GM23338 (cell line): ENCODE results near the gene VPS39. TPM values are rescaled to one million over a fixed set of nuclear protein-coding genes. Genes with fewer than 3 reads are reported as not detected.

Experiments used
- ATAC-seq: fragments of 200-7000 bp; cut with Tn5 transposase; 3 replicates; pipeline ENCODE4 v1.9.1; 2020
- DNase-seq: peaks from one replicate; pipeline ENCODE4 v3.0.0-alpha.2; 2015; ENCODE audit warnings: low spot score
- H2AFZ ChIP-seq: fragments of 200-600 bp; sonication (generic); 2 replicates; pipeline ENCODE4 v1.8.0; 2016; ENCODE audit warnings: antibody characterized with exemption, mild to moderate bottlenecking, moderate library complexity
- H3F3A ChIP-seq: fragments of 200-600 bp; sonication (generic); replicated peaks from 2 replicates; pipeline ENCODE4 v1.8.0; 2017; ENCODE audit warnings: antibody characterized with exemption, mixed run types, low read depth
- H3K27ac ChIP-seq: fragments of 200-600 bp; sonication (generic); 2 replicates; pipeline ENCODE4 v1.6.1; 2016; ENCODE audit warnings: low read depth
- H3K27me3 ChIP-seq: fragments of 200-600 bp; sonication (generic); 2 replicates; pipeline ENCODE4 v1.8.0; 2016; ENCODE audit warnings: mild to moderate bottlenecking, mixed run types, moderate library complexity; ENCODE audit not compliant: insufficient read depth
- H3K36me3 ChIP-seq: fragments of 200-600 bp; sonication (generic); 2 replicates; pipeline ENCODE4 v1.8.0; 2016; ENCODE audit warnings: mild to moderate bottlenecking; ENCODE audit not compliant: insufficient read depth
- H3K4me1 ChIP-seq: fragments of 200-600 bp; sonication (generic); 2 replicates; pipeline ENCODE4 v1.8.0; 2016; ENCODE audit warnings: mild to moderate bottlenecking, moderate library complexity; ENCODE audit not compliant: insufficient read depth
- H3K4me2 ChIP-seq: fragments of 200-600 bp; sonication (generic); 2 replicates; pipeline ENCODE4 v1.7.1; 2017; ENCODE audit warnings: mixed run types
- H3K4me3 ChIP-seq: fragments of 200-600 bp; sonication (generic); 2 replicates; pipeline ENCODE4 v1.6.1; 2016; ENCODE audit warnings: mixed run types
- H3K79me2 ChIP-seq: fragments of 200-600 bp; sonication (generic); replicated peaks from 2 replicates; pipeline ENCODE4 v1.8.0; 2017; ENCODE audit warnings: mild to moderate bottlenecking; ENCODE audit not compliant: insufficient read depth
- H3K9me2 ChIP-seq: fragments of 200-600 bp; sonication (generic); 2 replicates; pipeline ENCODE4 v1.8.0; 2017; ENCODE audit not compliant: insufficient read depth
- H4K20me1 ChIP-seq: fragments of 200-600 bp; sonication (generic); replicated peaks from 2 replicates; pipeline ENCODE4 v1.8.0; 2017; ENCODE audit warnings: mild to moderate bottlenecking; ENCODE audit not compliant: insufficient read depth
- H3K27ac Mint-ChIP-seq: 2 replicates; pipeline ENCODE4 v1.8.0; 2020; ENCODE audit warnings: inconsistent platforms, mild to moderate bottlenecking, moderate library complexity, mixed read lengths
- H3K27me3 Mint-ChIP-seq: 3 replicates; pipeline ENCODE4 v1.8.0; 2022; ENCODE audit warnings: low read depth, mild to moderate bottlenecking, moderate library complexity, mixed read lengths, inconsistent platforms; ENCODE audit not compliant: insufficient read depth, poor library complexity
- H3K36me3 Mint-ChIP-seq: 3 replicates; pipeline ENCODE4 v1.8.0; 2021; ENCODE audit warnings: low read depth, mild to moderate bottlenecking, inconsistent platforms, moderate library complexity, mixed read lengths
- H3K4me1 Mint-ChIP-seq: 3 replicates; pipeline ENCODE4 v1.8.0; 2020; ENCODE audit warnings: mild to moderate bottlenecking, inconsistent platforms, mixed read lengths
- H3K4me3 Mint-ChIP-seq: 3 replicates; pipeline ENCODE4 v1.8.0; 2021; ENCODE audit warnings: moderate library complexity, mild to moderate bottlenecking, inconsistent platforms, mixed read lengths
- H3K9me3 Mint-ChIP-seq: 3 replicates; pipeline ENCODE4 v1.8.0; 2020; ENCODE audit warnings: moderate library complexity, mild to moderate bottlenecking, inconsistent platforms, mixed read lengths
- CREB1 ChIP-seq: fragments of 250-450 bp; sonication (Bioruptor Pico); IDR thresholded peaks from 2 replicates; pipeline ENCODE4 v1.5.0; 2020; ENCODE audit warnings: low read depth, mild to moderate bottlenecking, moderate library complexity
- CTCF ChIP-seq, 2 experiments: fragments of 200-600 bp in 1 of 2; sonication (generic) in 1 of 2; conservative IDR thresholded peaks; 2 replicates each; pipeline versions ENCODE4 v1.5.1 to v1.6.1; 2016 to 2017; ENCODE audit warnings: antibody characterized with exemption in 2 of 2, low read depth in 2 of 2, mild to moderate bottlenecking in 2 of 2, moderate library complexity in 1 of 2
- ETS1 ChIP-seq: IDR thresholded peaks from 2 replicates; pipeline ENCODE4 v1.6.1; 2016; ENCODE audit warnings: antibody characterized with exemption
- EZH2 ChIP-seq: fragments of 200-600 bp; sonication (generic); IDR thresholded peaks from one replicate; pipeline ENCODE4 v1.8.0; 2017; ENCODE audit warnings: antibody characterized with exemption, mild to moderate bottlenecking, low read depth; ENCODE audit not compliant: unreplicated experiment
- EZH2phosphoT487 ChIP-seq: fragments of 200-600 bp; sonication (generic); IDR thresholded peaks from one replicate; pipeline ENCODE4 v1.8.1; 2018; ENCODE audit warnings: antibody characterized with exemption; ENCODE audit not compliant: unreplicated experiment
- JUNB ChIP-seq: IDR thresholded peaks from one replicate; pipeline ENCODE4 v1.6.1; 2016; ENCODE audit warnings: antibody characterized with exemption; ENCODE audit not compliant: unreplicated experiment
- NANOG ChIP-seq: IDR thresholded peaks from 2 replicates; pipeline ENCODE4 v1.6.1; 2016; ENCODE audit warnings: antibody characterized with exemption, borderline replicate concordance
- REST ChIP-seq: IDR thresholded peaks from one replicate; pipeline ENCODE4 v1.6.1; 2018; ENCODE audit warnings: antibody characterized with exemption; ENCODE audit not compliant: unreplicated experiment
- ZNF114 ChIP-seq: fragments of 250-450 bp; sonication (Bioruptor Pico); IDR thresholded peaks from 2 replicates; pipeline ENCODE4 v1.5.0; 2020; ENCODE audit warnings: mild to moderate bottlenecking, moderate library complexity
- ZNF331 ChIP-seq: fragments of 250-450 bp; sonication (Bioruptor Pico); IDR thresholded peaks from 2 replicates; pipeline ENCODE4 v1.5.0; 2020; ENCODE audit warnings: low read depth, mild to moderate bottlenecking, moderate library complexity
- polyA plus RNA-seq: library from polyadenylated mRNA; unstranded; fragments of >200 nt; fragmentation: Nextera tagmentation; extraction: Ambion mirVana; gene quantifications from 2 replicates; pipeline ENCODE4 v1.2.1, GENCODE V29; 2016
- total RNA-seq: library from RNA; depleted of rRNA; stranded (reverse); fragments of >200 nt; shearing (Covaris generic); gene quantifications from 2 replicates; pipeline ENCODE4 v1.2.3, GENCODE V29; 2014

The VPS39 gene
- total and polyA plus RNA-seq, 2 experiments from 2014 or later, result 14.9 to 45.1 TPM

GRCh38 chr15:42128476-42128875 is 79.6 kb downstream of the VPS39 start:
- Histone ChIP-seq H3K79me2 (no peaks in the 10 kb centered on the region), H3F3A (no peaks in the 10 kb centered on the region), H3K27me3 (no peaks in the 10 kb centered on the region), H3K4me2 (no peak overlapping the region), H3K27ac (no peak overlapping the region), H3K4me1 (no peaks in the 10 kb centered on the region; the same call in 1 of the 2 replicates), H4K20me1 (no peaks in the 10 kb centered on the region), H3K9me2 (no peaks in the 10 kb centered on the region), H3K4me3 (no peak overlapping the region), H2AFZ (no peak overlapping the region), H3K36me3 (no peaks in the 10 kb centered on the region)
- Mint-ChIP-seq H3K9me3 (no peaks in the 10 kb centered on the region), H3K36me3 (no peaks in the 10 kb centered on the region), H3K4me1 (peaks cover 7% of the 10 kb centered on the region; the same call in 2 of the 3 replicates), H3K27ac (no peak overlapping the region), H3K4me3 (no peak overlapping the region), H3K27me3 (peaks cover 7% of the 10 kb centered on the region)
- DNase-seq (no peak), ATAC-seq (no peak)
- TF ChIP-seq CREB1 (CRISPR knock-in tag), result no peak
- TF ChIP-seq EZH2phosphoT487, result no peak
- no peak for TF ChIP-seq REST
- TF ChIP-seq NANOG, result no peak
- no peak for TF ChIP-seq ETS1
- no peak for TF ChIP-seq ZNF331 (CRISPR knock-in tag)
- no peak for TF ChIP-seq EZH2
- no peak for TF ChIP-seq ZNF114 (CRISPR knock-in tag)

GRCh38 chr15:42123546-42123945 is 84.6 kb downstream of the VPS39 start:
- peaks cover 8% of the 10 kb centered on the region for H3K4me1 Mint-ChIP-seq
- no peak overlapping the region for H3K27ac Mint-ChIP-seq
- H3F3A ChIP-seq, result no peaks in the 10 kb centered on the region
- H3K9me2 ChIP-seq, result no peaks in the 10 kb centered on the region
- H3K36me3 Mint-ChIP-seq, result no peaks in the 10 kb centered on the region
- TF ChIP-seq CTCF (conservative IDR thresholded peaks at IDR 0.05; ENCODE audit: low read depth in 2 of 2) (no peak), EZH2phosphoT487 (no peak), EZH2 (no peak), NANOG (no peak), REST (no peak), JUNB (no peak)
- no peak for ATAC-seq
- H3K4me2 ChIP-seq, result no peak overlapping the region
- no peaks in the 10 kb centered on the region for H4K20me1 ChIP-seq
- H3K4me3 Mint-ChIP-seq, result no peak overlapping the region
- H3K27ac ChIP-seq, result no peak overlapping the region
- H3K79me2 ChIP-seq, result no peaks in the 10 kb centered on the region
- H3K27me3 ChIP-seq, result no peaks in the 10 kb centered on the region
- H3K9me3 Mint-ChIP-seq, result no peaks in the 10 kb centered on the region
- no peak overlapping the region for H3K4me3 ChIP-seq
- H2AFZ ChIP-seq, result no peak overlapping the region
- H3K36me3 ChIP-seq, result no peaks in the 10 kb centered on the region
- peaks cover 6% of the 10 kb centered on the region for H3K4me1 ChIP-seq
- no peak for DNase-seq
- peaks cover 3% of the 10 kb centered on the region for H3K27me3 Mint-ChIP-seq
